Measurements from ENCODE around the gene ZBTB6. TPM values are rescaled to one million over a fixed set of nuclear protein-coding genes. Genes with fewer than 3 reads are reported as not detected.

Gene ZBTB6
- total and polyA plus RNA-seq, 2 of the 8 experiments (the other 6 are each of a cell fraction or from before 2014, with no cell fraction given): 2.0 to 10.0 TPM

- TF ChIP-seq FOSL1 (IDR thresholded peaks at IDR 0.05; ENCODE audit: insufficient read depth, low read depth, low read length) (no peak), ZNF274 (IDR thresholded peaks at IDR 0.05; ENCODE audit: borderline replicate concordance, extremely low read depth, low read length) (no peak), HDAC6 (IDR thresholded peaks at IDR 0.05; ENCODE audit: low read depth, low read length) (no peak), POLR2AphosphoS5 (IDR thresholded peaks at IDR 0.05; ENCODE audit: low read depth, low read length) (no peak), TAF1 (IDR thresholded peaks at IDR 0.05; ENCODE audit: low read depth, low read length) (no peak), RFX5 (IDR thresholded peaks at IDR 0.05; ENCODE audit: borderline replicate concordance, low read depth, low read length) (no peak)
Measured at GRCh38 chr9:122860319-122861142, 52.6 kb downstream of the ZBTB6 start (continued).

Small RNA genes within 50 kb of the gene (small RNA-seq; reads per million reads assigned to genes)
- gene RNY1P15 (ENCODE audit: insufficient read depth) (not detected), gene SNORD90 (ENCODE audit: insufficient read depth) (44.2 reads per million, percentile 96 among the genes with 10 or more reads in this experiment)

Other genes with a start within 250 kb of the ZBTB6 start
- gene OR1L3, start 238.2 kb downstream of the ZBTB6 start, total RNA-seq (2021; fragmentation: NEBNext Ultra II Directional; extraction: Animal tissue kit (Norgen Biotek cat#: 25700)): not detected in 2 replicates
- gene OR1L3, start 238.2 kb downstream of the ZBTB6 start, polyA plus RNA-seq (2011; rRNA removed): not detected in 2 replicates
- gene OR1L4, start 189.3 kb downstream of the ZBTB6 start, total RNA-seq (2021; fragmentation: NEBNext Ultra II Directional; extraction: Animal tissue kit (Norgen Biotek cat#: 25700)): not detected in 2 replicates
- not detected in 2 replicates for gene OR1L4, start 189.3 kb downstream of the ZBTB6 start, polyA plus RNA-seq (2011; rRNA removed)
- gene OR1L6, start 171.0 kb downstream of the ZBTB6 start, total RNA-seq (2021; fragmentation: NEBNext Ultra II Directional; extraction: Animal tissue kit (Norgen Biotek cat#: 25700)): not detected in 2 replicates
- gene OR1L6, start 171.0 kb downstream of the ZBTB6 start, polyA plus RNA-seq (2011; rRNA removed): not detected in 2 replicates
- gene OR5C1, start 124.4 kb downstream of the ZBTB6 start, total RNA-seq (2021; fragmentation: NEBNext Ultra II Directional; extraction: Animal tissue kit (Norgen Biotek cat#: 25700)): not detected in 2 replicates
- gene OR5C1, start 124.4 kb downstream of the ZBTB6 start, polyA plus RNA-seq (2011; rRNA removed): not detected in 2 replicates
- not detected in 2 replicates for gene OR1K1, start 113.2 kb downstream of the ZBTB6 start, total RNA-seq (2021; fragmentation: NEBNext Ultra II Directional; extraction: Animal tissue kit (Norgen Biotek cat#: 25700))
- gene OR1K1, start 113.2 kb downstream of the ZBTB6 start, polyA plus RNA-seq (2011; rRNA removed): not detected in 2 replicates
- gene PDCL, start 84.7 kb downstream of the ZBTB6 start, total RNA-seq (2021; fragmentation: NEBNext Ultra II Directional; extraction: Animal tissue kit (Norgen Biotek cat#: 25700)): 21.8 and 24.6 TPM in 2 replicates
- 5.4 and 7.1 TPM in 2 replicates for gene PDCL, start 84.7 kb downstream of the ZBTB6 start, polyA plus RNA-seq (2011; rRNA removed)
- gene RC3H2, start 8.0 kb downstream of the ZBTB6 start, total RNA-seq (2021; fragmentation: NEBNext Ultra II Directional; extraction: Animal tissue kit (Norgen Biotek cat#: 25700)): 38.4 and 40.0 TPM in 2 replicates
- 7.9 and 11.2 TPM in 2 replicates for gene RC3H2, start 8.0 kb downstream of the ZBTB6 start, polyA plus RNA-seq (2011; rRNA removed)
- gene ZBTB26, start 18.2 kb upstream of the ZBTB6 start, total RNA-seq (2021; fragmentation: NEBNext Ultra II Directional; extraction: Animal tissue kit (Norgen Biotek cat#: 25700)): 7.3 and 7.4 TPM in 2 replicates
- 3.6 and 5.7 TPM in 2 replicates for gene ZBTB26, start 18.2 kb upstream of the ZBTB6 start, polyA plus RNA-seq (2011; rRNA removed)
- gene RABGAP1, start 27.7 kb upstream of the ZBTB6 start, total RNA-seq (2021; fragmentation: NEBNext Ultra II Directional; extraction: Animal tissue kit (Norgen Biotek cat#: 25700)): 33.3 and 38.3 TPM in 2 replicates
- gene RABGAP1, start 27.7 kb upstream of the ZBTB6 start, polyA plus RNA-seq (2011; rRNA removed): 11.6 and 15.7 TPM in 2 replicates
- gene GPR21, start 120.3 kb upstream of the ZBTB6 start, total RNA-seq (2021; fragmentation: NEBNext Ultra II Directional; extraction: Animal tissue kit (Norgen Biotek cat#: 25700)): 0.58 and 0.65 TPM in 2 replicates
- gene GPR21, start 120.3 kb upstream of the ZBTB6 start, polyA plus RNA-seq (2011; rRNA removed): 0.61 and 0.71 TPM in 2 replicates

Measured in H1 (cell line).